Cardiac muscle cell (in vitro differentiated cells and primary cell): ENCODE results near the gene TXNDC11. TPM values are rescaled to one million over a fixed set of nuclear protein-coding genes. Genes with fewer than 3 reads are reported as not detected.

Experiments
- DNase-seq, 2 donors: peaks; one replicate each; pipeline versions ENCODE4 v3.0.0 to v3.0.0-alpha.2; 2010 to 2017; ENCODE audit warnings: low read depth in 1 of 2, low spot score in 1 of 2
- H3K27ac ChIP-seq: fragments of 200-600 bp; sonication (generic); 2 replicates; pipeline ENCODE4 v1.5.1; 2016
- H3K27me3 ChIP-seq: fragments of 200-600 bp; sonication (generic); 2 replicates; pipeline ENCODE4 v1.6.0; 2016; ENCODE audit warnings: control low read depth
- H3K36me3 ChIP-seq: fragments of 200-600 bp; sonication (generic); 2 replicates; pipeline ENCODE4 v1.5.1; 2016; ENCODE audit warnings: control low read depth
- H3K4me1 ChIP-seq: fragments of 200-600 bp; sonication (generic); 2 replicates; pipeline ENCODE4 v1.8.1; 2017; ENCODE audit warnings: low read depth, mild to moderate bottlenecking, mixed run types
- H3K4me3 ChIP-seq: fragments of 200-600 bp; sonication (generic); 2 replicates; pipeline ENCODE4 v1.5.1; 2016; ENCODE audit warnings: mild to moderate bottlenecking
- H3K9me3 ChIP-seq: fragments of 200-600 bp; sonication (generic); 2 replicates; pipeline ENCODE4 v1.5.1; 2017; ENCODE audit warnings: low read depth, mild to moderate bottlenecking, control low read depth
- CTCF ChIP-seq: IDR thresholded peaks from 2 replicates; pipeline ENCODE4 v1.5.1; 2012; ENCODE audit warnings: low read depth, mild to moderate bottlenecking, low read length
- polyA plus RNA-seq: library from polyadenylated mRNA; unstranded; fragments of >200 nt; fragmentation: Nextera tagmentation; extraction: Ambion mirVana; gene quantifications from 2 replicates; pipeline ENCODE4 v1.2.1, GENCODE V29; 2016
- total RNA-seq: library from RNA; depleted of rRNA; stranded (reverse); fragments of >200 nt; gene quantifications from 2 replicates; pipeline ENCODE4 v1.2.3, GENCODE V29; 2016

Gene TXNDC11
- total and polyA plus RNA-seq, 2 experiments from 2014 or later = 26.6 to 43.0 TPM

DNA sequence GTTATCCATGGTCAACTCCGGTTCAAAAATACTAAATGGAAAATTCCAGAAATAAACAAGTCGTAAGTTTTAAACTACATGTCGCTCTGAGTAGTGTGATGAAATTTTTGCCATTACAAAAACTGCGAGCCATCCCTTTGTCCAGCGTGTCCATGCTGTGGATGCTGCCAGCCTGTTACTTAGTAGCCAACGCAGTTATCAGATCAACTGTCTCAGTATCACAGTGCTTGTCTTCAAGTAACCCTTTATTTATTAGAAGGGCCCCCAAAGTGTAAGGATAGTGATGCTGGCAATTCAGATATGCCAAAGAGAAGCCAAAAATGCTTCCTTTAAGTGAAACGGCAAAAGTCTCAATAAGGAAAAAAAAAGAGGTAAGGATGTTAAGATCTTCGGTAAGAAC lies 50.5 kb downstream of the TXNDC11 start:
- no peaks in the 10 kb centered on the region for H3K9me3 ChIP-seq
- no peak overlapping the region for H3K27ac ChIP-seq
- no peaks in the 10 kb centered on the region for H3K27me3 ChIP-seq
- no peak for DNase-seq
- TF ChIP-seq CTCF = no peak
- no peak overlapping the region for H3K4me3 ChIP-seq
- H3K36me3 ChIP-seq = peaks cover 49% of the 10 kb centered on the region
- H3K4me1 ChIP-seq = no peaks in the 10 kb centered on the region

DNA sequence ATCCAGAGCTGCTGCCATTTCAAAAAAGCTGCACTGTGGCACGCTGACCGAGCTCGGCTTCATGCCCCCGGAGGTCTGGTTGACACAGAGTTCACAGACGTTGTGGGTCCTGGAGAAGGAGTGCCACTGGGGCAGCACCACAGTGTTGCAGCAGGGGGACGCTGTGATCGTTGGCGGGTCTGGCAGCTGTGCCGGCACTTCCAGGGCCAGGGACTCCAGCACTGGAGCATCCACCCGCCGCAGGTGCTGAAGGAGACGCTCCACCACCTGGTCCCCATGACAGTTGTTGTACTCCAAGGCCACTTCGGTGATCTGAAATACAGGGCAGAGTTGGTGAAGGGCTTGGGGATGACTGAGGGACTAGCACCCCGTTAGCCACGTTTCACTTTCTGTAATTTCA lies 50.9 kb downstream of the TXNDC11 start:
- no peak for TF ChIP-seq CTCF
- Histone ChIP-seq H3K36me3 (peaks cover 49% of the 10 kb centered on the region), H3K9me3 (no peaks in the 10 kb centered on the region), H3K4me3 (no peak overlapping the region), H3K4me1 (no peaks in the 10 kb centered on the region), H3K27me3 (no peaks in the 10 kb centered on the region), H3K27ac (no peak overlapping the region)
- DNase-seq = no peak

DNA sequence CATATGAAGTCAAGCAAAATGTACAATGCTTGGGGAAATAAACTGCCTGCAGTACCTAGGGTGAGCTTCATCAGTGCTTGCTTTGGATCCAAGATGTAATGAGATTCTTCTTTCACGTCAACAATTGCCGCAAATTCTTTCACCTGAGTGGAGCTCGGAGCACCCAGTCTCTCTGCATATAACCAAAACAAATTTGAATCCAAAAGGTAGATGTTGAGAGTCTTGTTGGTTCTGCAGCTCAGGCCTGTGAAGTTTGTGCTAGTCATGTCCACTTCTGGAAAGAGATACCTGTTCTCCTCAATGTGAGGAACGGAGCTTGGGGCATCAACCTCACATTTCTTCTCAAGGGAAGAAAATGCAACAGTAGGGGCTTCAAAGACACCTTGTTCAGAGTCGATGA lies 51.4 kb downstream of the TXNDC11 start:
- H3K36me3 ChIP-seq = peaks cover 50% of the 10 kb centered on the region
- no peaks in the 10 kb centered on the region for H3K27me3 ChIP-seq
- DNase-seq = no peak
- H3K4me1 ChIP-seq = no peaks in the 10 kb centered on the region
- no peaks in the 10 kb centered on the region for H3K9me3 ChIP-seq
- H3K4me3 ChIP-seq = no peak overlapping the region
- TF ChIP-seq CTCF = no peak
- no peak overlapping the region for H3K27ac ChIP-seq

DNA sequence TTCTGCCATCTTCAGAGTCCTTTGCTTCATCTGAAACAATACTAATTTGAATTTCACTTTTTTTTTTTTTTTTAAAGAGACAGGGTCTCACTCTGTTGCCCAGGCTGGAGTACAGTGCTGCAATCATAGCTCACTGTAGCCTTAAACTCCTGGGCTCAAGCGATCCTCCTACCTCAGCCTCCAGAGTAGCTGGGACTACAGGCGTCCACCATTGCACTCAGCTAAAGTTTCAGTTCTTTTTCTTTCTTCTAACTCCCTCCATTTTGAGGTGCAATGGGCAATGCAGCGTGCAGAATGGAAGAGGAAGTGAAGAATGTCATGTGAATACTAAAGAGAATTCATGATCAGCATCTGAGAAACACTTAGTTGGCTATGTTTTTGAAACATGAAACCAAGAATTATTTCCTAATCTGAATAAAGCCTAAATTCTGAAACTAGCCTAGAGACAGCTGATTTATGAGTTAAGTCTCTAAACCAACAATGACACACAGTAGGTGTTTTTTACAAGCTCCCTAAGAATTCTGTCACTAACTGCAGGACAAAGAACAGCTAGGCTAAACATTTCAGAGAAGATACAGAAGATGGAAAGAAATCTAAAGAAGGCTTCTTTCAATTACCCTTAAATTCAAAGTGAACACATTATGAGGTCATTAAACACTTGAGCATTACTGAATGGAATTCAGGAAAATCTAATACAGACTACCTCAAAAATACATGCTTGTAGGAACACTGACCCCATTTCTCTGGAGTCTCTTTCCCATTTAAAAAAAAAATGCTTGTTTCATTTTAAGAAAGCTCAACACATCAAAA lies 53.4 kb downstream of the TXNDC11 start:
- no peak overlapping the region for H3K4me3 ChIP-seq
- TF ChIP-seq CTCF = no peak
- no peaks in the 10 kb centered on the region for H3K9me3 ChIP-seq
- peaks cover 54% of the 10 kb centered on the region for H3K36me3 ChIP-seq
- H3K27me3 ChIP-seq = no peaks in the 10 kb centered on the region
- H3K27ac ChIP-seq = no peak overlapping the region
- no peak for DNase-seq
- no peaks in the 10 kb centered on the region for H3K4me1 ChIP-seq

GRCh38 chr16:11688520-11688886 lies 54.2 kb downstream of the TXNDC11 start:
- H3K9me3 ChIP-seq = no peaks in the 10 kb centered on the region
- no peak overlapping the region for H3K27ac ChIP-seq
- no peak for TF ChIP-seq CTCF

More at GRCh38 chr16:11688520-11688886, 54.2 kb downstream of the TXNDC11 start:
- no peaks in the 10 kb centered on the region for H3K27me3 ChIP-seq
- H3K36me3 ChIP-seq = peaks cover 54% of the 10 kb centered on the region
- no peak overlapping the region for H3K4me3 ChIP-seq
- DNase-seq = no peak
- H3K4me1 ChIP-seq = no peaks in the 10 kb centered on the region
